ENCODE data around the gene DPP4.
"Not testable (repeated sequence)": the region's sequence is repeated elsewhere in the genome, so short reads cannot be mapped to it uniquely, and the experiment has no call there.

Gene DPP4

DNA sequence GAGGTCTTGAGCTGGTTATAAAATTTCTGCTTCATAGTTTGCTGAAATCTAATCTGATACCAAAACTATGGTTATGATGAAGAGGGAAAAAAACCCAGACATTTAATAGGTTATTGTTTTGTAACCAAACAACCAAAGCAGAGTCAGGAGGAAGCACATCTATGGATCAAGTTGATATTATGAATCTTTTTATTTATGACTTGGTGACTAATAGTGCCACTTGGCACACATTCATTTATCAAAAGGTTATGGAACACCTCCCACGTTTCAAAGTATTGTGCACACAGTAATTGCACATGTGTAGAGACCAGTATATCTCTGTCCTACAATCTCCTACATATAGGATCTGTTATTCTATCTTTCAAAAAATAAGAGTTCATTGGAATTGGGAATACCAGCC, 93.0 kb downstream of the DPP4 start:
- no peaks in the 10 kb centered on the region for H3K27me3 ChIP-seq (ENCODE audit: control insufficient read depth, insufficient read depth, low read length, poor library complexity, severe bottlenecking)
- H3K4me3 ChIP-seq (ENCODE audit: insufficient read depth, low read depth, low read length), result no peak overlapping the region
- 92 to 100% methylated on average over 1 of the region's 1 CpG for WGBS, 2 experiments
- H3K27ac ChIP-seq (ENCODE audit: insufficient read depth, low read depth, low read length, poor library complexity, severe bottlenecking), result no peak overlapping the region
- H3K9me3 ChIP-seq (ENCODE audit: control insufficient read depth, low read length), result no peaks in the 10 kb centered on the region
- no peaks in the 10 kb centered on the region for H3K36me3 ChIP-seq (ENCODE audit: control insufficient read depth, insufficient read depth, low read length)
- H3K4me1 ChIP-seq (ENCODE audit: control insufficient read depth, insufficient read depth, low read length), result no peaks in the 10 kb centered on the region

DNA sequence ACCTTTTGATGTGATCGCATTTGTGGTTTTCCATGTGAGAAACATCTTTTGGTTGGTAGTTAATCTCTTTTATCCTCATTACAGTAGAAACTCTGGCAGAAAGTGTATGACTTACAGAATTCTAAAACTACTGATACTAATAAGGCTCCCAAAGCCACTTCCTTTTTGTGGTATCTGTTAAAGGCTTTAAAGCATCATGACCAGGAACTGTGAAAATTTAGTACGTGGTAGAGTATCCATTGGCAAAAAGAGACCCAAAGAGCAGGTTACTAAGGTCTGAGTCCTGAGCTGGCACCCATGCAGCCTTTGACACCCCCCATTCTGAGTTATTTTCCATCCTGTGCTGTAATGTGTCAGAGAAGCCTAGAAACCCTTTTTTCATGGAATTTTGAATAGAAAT, 94.5 kb downstream of the DPP4 start:
- H3K9me3 ChIP-seq (ENCODE audit: control insufficient read depth, low read length), result no peaks in the 10 kb centered on the region
- H3K36me3 ChIP-seq (ENCODE audit: control insufficient read depth, insufficient read depth, low read length), result no peaks in the 10 kb centered on the region
- no peaks in the 10 kb centered on the region for H3K27me3 ChIP-seq (ENCODE audit: control insufficient read depth, insufficient read depth, low read length, poor library complexity, severe bottlenecking)
- WGBS, 2 experiments, result 100% methylated on average over 2 of the region's 2 CpGs
- H3K27ac ChIP-seq (ENCODE audit: insufficient read depth, low read depth, low read length, poor library complexity, severe bottlenecking), result no peak overlapping the region
- H3K4me3 ChIP-seq (ENCODE audit: insufficient read depth, low read depth, low read length), result no peak overlapping the region
- no peaks in the 10 kb centered on the region for H3K4me1 ChIP-seq (ENCODE audit: control insufficient read depth, insufficient read depth, low read length)

DNA sequence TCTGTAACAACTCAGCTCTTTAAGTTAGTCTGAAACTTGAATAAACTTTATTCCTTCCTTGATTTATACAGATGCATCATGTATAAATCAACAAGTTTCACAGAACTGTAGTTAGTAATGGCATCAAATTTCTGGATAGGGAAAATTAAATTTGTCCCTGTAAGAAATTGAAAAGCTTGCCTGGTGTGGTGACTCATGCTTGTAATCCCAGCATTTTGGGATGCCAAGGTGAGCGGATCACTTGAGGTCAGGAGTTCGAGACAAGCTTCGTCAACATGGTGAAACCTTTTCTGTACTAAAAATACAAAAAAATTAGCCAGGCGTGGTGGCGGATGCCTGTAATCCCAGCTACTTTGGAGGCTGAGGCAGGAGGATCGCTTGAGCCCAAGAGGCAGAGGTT, 96.1 kb downstream of the DPP4 start:
- H3K27me3 ChIP-seq (ENCODE audit: control insufficient read depth, insufficient read depth, low read length, poor library complexity, severe bottlenecking); H3K4me3 ChIP-seq (ENCODE audit: insufficient read depth, low read depth, low read length); H3K9me3 ChIP-seq (ENCODE audit: control insufficient read depth, low read length); H3K27ac ChIP-seq (ENCODE audit: insufficient read depth, low read depth, low read length, poor library complexity, severe bottlenecking); H3K4me1 ChIP-seq (ENCODE audit: control insufficient read depth, insufficient read depth, low read length); H3K36me3 ChIP-seq (ENCODE audit: control insufficient read depth, insufficient read depth, low read length): not testable (repeated sequence)
- WGBS, 2 experiments, result 88 to 91% methylated on average over 6 of the region's 6 CpGs

DNA sequence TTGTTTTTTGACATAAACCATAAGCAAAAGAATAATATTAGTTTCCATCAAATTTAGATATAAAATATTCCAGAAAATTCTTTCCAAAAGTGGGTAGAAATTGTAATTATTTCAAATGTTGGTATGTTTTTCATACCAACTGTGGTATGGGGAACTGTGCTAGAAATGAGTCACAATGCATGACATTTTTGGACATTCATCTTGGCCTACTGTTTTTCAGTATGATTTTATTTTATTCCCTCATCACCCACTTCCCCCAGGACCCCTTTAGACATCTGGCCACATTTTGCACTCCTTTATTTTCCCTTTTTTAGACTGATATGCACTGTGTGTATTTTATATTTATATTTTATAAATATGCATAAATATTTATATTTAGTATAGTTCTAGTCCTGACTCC, 97.1 kb downstream of the DPP4 start:
- Histone ChIP-seq H3K27me3 (ENCODE audit: control insufficient read depth, insufficient read depth, low read length, poor library complexity, severe bottlenecking) (no peaks in the 10 kb centered on the region), H3K4me3 (ENCODE audit: insufficient read depth, low read depth, low read length) (no peak overlapping the region), H3K9me3 (ENCODE audit: control insufficient read depth, low read length) (no peaks in the 10 kb centered on the region), H3K4me1 (ENCODE audit: control insufficient read depth, insufficient read depth, low read length) (no peaks in the 10 kb centered on the region), H3K36me3 (ENCODE audit: control insufficient read depth, insufficient read depth, low read length) (no peaks in the 10 kb centered on the region), H3K27ac (ENCODE audit: insufficient read depth, low read depth, low read length, poor library complexity, severe bottlenecking) (no peak overlapping the region)

DNA sequence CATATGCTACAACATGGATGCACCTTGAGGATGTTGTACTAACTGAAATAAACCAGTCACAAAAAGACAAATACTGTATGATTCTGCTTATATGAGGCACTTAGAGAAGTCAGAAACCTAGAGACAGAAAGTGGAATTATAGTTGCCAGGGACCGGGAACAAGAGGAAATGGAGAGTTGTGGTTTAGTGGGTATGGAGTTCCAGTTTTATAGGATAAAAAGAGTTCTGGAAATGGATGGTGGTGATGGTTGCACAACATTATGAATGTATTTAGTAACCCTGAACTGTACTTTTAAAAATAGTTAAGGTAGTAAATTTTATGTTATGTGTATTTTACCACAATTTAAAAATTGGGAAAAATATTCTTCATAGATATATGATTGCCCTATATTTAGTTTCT, 97.7 kb downstream of the DPP4 start:
- Histone ChIP-seq H3K27me3 (ENCODE audit: control insufficient read depth, insufficient read depth, low read length, poor library complexity, severe bottlenecking) (no peaks in the 10 kb centered on the region), H3K4me3 (ENCODE audit: insufficient read depth, low read depth, low read length) (no peak overlapping the region), H3K9me3 (ENCODE audit: control insufficient read depth, low read length) (no peaks in the 10 kb centered on the region), H3K4me1 (ENCODE audit: control insufficient read depth, insufficient read depth, low read length) (no peaks in the 10 kb centered on the region), H3K36me3 (ENCODE audit: control insufficient read depth, insufficient read depth, low read length) (no peaks in the 10 kb centered on the region), H3K27ac (ENCODE audit: insufficient read depth, low read depth, low read length, poor library complexity, severe bottlenecking) (no peak overlapping the region)
- WGBS, 2 experiments, result 90 to 95% methylated on average over 1 of the region's 1 CpG

DNA sequence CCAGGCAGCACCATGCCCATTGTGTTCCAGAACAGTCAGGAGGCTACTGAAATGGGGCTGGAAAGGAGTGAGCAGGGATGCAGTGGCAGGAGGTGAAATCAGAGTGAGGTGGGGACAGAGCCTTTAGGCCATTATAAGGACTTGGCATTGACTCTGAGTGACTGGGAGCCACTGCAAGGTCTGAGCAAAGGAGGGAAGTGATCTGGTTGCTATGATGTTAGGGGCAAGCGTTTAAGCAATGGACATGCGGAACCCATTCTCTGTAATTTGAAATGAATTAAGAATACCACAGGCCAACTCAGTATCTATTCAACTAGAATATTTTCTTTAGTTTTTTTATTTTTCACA, 98.2 kb downstream of the DPP4 start:
- H3K4me3 ChIP-seq (ENCODE audit: insufficient read depth, low read depth, low read length), result no peak overlapping the region
- 89% methylated on average over 2 of the region's 2 CpGs; no CpG with 5 or more reads in 1 of the 2 experiments for WGBS, 2 experiments
- no peaks in the 10 kb centered on the region for H3K9me3 ChIP-seq (ENCODE audit: control insufficient read depth, low read length)
- no peaks in the 10 kb centered on the region for H3K36me3 ChIP-seq (ENCODE audit: control insufficient read depth, insufficient read depth, low read length)
- H3K27ac ChIP-seq (ENCODE audit: insufficient read depth, low read depth, low read length, poor library complexity, severe bottlenecking), result no peak overlapping the region
- H3K4me1 ChIP-seq (ENCODE audit: control insufficient read depth, insufficient read depth, low read length), result no peaks in the 10 kb centered on the region
- no peaks in the 10 kb centered on the region for H3K27me3 ChIP-seq (ENCODE audit: control insufficient read depth, insufficient read depth, low read length, poor library complexity, severe bottlenecking)

DNA sequence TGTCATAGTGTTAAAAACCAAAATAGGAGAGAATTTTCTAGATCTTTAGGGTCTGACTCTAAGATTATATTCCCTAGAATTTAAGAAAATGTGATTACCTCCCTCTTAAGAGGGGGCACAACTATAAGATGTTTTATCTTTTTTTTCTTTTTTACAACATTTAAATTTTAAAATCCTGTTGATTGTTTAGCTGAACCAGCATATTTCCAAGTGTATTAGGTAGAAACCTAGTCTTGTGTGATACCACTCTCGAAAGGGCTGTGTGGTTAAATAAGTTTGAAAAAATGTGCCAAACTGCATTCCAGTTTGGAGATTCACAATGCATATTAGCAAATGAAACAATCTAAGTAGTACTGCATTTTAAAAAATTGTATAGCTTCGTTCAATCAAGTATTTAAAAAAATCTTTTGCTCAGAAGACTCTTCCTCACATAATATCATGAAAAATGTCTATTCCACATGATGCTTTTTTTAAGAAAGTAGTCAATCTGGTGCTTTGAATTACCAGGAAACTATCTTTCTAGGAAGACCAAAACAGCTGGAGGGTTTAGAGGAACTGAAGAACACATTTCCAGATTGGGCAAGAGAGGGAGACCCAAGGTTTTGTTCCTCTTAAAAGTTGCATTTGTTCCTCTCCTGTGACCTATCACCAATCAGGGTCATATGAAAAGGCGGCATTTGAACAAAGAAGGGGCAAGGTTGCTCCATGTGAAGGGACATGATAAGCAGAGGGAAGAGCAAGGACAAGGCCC, 98.8 kb downstream of the DPP4 start:
- no peaks in the 10 kb centered on the region for H3K27me3 ChIP-seq (ENCODE audit: control insufficient read depth, insufficient read depth, low read length, poor library complexity, severe bottlenecking)
- 85 to 90% methylated on average over 3 of the region's 3 CpGs for WGBS, 2 experiments

DNA sequence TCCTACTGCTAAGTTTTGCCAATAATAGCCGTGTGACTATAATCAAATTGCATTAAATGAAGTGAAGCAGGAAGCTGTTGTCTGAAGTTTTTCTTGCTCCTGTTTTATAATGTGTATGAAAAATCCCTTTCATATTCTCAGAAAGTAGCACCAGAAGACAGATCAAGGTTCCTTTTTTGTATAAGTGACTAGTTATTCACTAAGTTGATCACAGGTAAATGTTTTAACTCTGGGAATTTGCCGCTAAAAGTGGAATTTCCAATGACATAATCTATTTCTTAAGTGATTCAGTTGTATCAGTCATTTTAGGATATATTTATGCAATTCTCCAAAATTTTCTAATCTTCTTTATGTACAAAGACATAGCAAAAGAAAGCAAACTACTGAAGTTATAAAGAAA, 99.6 kb downstream of the DPP4 start:
- H3K36me3 ChIP-seq (ENCODE audit: control insufficient read depth, insufficient read depth, low read length), result no peaks in the 10 kb centered on the region
- H3K4me1 ChIP-seq (ENCODE audit: control insufficient read depth, insufficient read depth, low read length), result no peaks in the 10 kb centered on the region
- WGBS, 2 experiments, result 86 to 100% methylated on average over 1 to 2 of the region's 2 CpGs
- H3K9me3 ChIP-seq (ENCODE audit: control insufficient read depth, low read length), result no peaks in the 10 kb centered on the region
- H3K27ac ChIP-seq (ENCODE audit: insufficient read depth, low read depth, low read length, poor library complexity, severe bottlenecking), result no peak overlapping the region
- H3K27me3 ChIP-seq (ENCODE audit: control insufficient read depth, insufficient read depth, low read length, poor library complexity, severe bottlenecking), result no peaks in the 10 kb centered on the region
- H3K4me3 ChIP-seq (ENCODE audit: insufficient read depth, low read depth, low read length), result no peak overlapping the region

More for the DNA sequence above, 98.8 kb downstream of the DPP4 start:
- Histone ChIP-seq H3K27ac (ENCODE audit: insufficient read depth, low read depth, low read length, poor library complexity, severe bottlenecking) (no peak overlapping the region), H3K4me1 (ENCODE audit: control insufficient read depth, insufficient read depth, low read length) (no peaks in the 10 kb centered on the region), H3K9me3 (ENCODE audit: control insufficient read depth, low read length) (no peaks in the 10 kb centered on the region), H3K4me3 (ENCODE audit: insufficient read depth, low read depth, low read length) (no peak overlapping the region), H3K36me3 (ENCODE audit: control insufficient read depth, insufficient read depth, low read length) (no peaks in the 10 kb centered on the region)

DNA sequence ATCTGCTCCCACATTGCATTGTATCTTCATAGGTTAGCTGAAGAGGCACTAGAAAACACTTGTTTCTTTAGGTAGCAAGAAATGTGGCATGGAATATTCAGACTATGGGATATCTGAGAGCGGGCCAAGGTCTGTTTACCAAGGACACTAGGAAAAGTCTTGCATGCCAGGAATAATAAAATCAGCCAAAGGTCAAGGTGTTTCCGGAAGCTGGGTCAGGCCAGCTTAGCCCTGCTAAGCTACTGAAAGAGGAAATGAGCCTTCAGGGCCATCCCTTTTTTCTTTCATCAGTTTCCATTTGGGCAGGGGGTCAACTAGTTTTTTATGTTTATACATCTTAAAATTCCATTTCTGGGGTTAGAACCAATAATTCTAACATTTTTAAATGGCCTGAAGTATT, 101.1 kb downstream of the DPP4 start:
- Histone ChIP-seq H3K4me1 (ENCODE audit: control insufficient read depth, insufficient read depth, low read length) (no peaks in the 10 kb centered on the region), H3K27ac (ENCODE audit: insufficient read depth, low read depth, low read length, poor library complexity, severe bottlenecking) (no peak overlapping the region), H3K4me3 (ENCODE audit: insufficient read depth, low read depth, low read length) (no peak overlapping the region), H3K9me3 (ENCODE audit: control insufficient read depth, low read length) (no peaks in the 10 kb centered on the region), H3K36me3 (ENCODE audit: control insufficient read depth, insufficient read depth, low read length) (no peaks in the 10 kb centered on the region), H3K27me3 (ENCODE audit: control insufficient read depth, insufficient read depth, low read length, poor library complexity, severe bottlenecking) (no peaks in the 10 kb centered on the region)
- 93 to 94% methylated on average over 2 of the region's 2 CpGs for WGBS, 2 experiments

DNA sequence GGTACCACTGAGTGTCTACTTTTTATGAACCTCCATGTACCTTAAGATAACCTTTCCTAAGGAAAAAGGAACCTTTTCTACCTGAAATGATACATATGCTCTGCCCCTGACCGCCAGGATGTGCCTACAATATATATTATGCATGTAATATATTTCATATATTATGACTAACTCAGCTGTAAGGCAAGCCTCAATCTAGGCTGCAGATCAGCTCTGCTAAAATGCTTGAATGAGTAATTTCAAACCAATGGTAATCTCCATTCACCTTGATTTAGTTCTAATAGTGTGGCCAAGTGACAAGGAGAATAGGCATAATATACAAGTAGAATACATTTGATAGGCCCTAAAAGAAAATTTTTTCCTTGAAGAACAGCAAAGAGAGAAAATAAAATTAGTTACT, 101.8 kb downstream of the DPP4 start:
- Histone ChIP-seq H3K27me3 (ENCODE audit: control insufficient read depth, insufficient read depth, low read length, poor library complexity, severe bottlenecking) (no peaks in the 10 kb centered on the region), H3K9me3 (ENCODE audit: control insufficient read depth, low read length) (no peaks in the 10 kb centered on the region), H3K4me1 (ENCODE audit: control insufficient read depth, insufficient read depth, low read length) (no peaks in the 10 kb centered on the region), H3K27ac (ENCODE audit: insufficient read depth, low read depth, low read length, poor library complexity, severe bottlenecking) (no peak overlapping the region), H3K4me3 (ENCODE audit: insufficient read depth, low read depth, low read length) (no peak overlapping the region), H3K36me3 (ENCODE audit: control insufficient read depth, insufficient read depth, low read length) (no peaks in the 10 kb centered on the region)
- no CpG with 5 or more reads among the region's 1 CpG for WGBS, 2 experiments

DNA sequence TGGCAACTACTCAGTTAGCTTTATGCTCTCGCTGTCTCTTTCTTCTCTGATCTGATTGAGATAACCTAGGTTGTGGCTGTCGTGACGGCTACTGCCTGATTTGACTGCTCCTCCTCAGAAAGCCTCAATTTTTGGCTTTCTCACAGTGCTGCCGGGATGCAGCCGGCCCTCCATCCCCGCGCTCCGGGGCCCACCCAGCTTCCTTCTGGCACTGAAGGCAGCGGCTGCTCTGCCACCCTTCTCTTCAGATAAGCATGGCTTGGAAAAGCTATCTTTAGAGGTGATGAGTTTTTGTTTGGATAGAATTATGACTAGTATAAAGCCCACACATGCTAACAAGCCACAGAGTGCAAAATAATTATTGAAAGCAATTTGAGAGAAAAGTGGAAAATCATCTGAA, 102.5 kb downstream of the DPP4 start:
- H3K27me3 ChIP-seq (ENCODE audit: control insufficient read depth, insufficient read depth, low read length, poor library complexity, severe bottlenecking), result no peaks in the 10 kb centered on the region
- H3K4me1 ChIP-seq (ENCODE audit: control insufficient read depth, insufficient read depth, low read length), result no peaks in the 10 kb centered on the region
- 88 to 89% methylated on average over 9 of the region's 9 CpGs for WGBS, 2 experiments
- H3K27ac ChIP-seq (ENCODE audit: insufficient read depth, low read depth, low read length, poor library complexity, severe bottlenecking), result no peak overlapping the region
- no peak overlapping the region for H3K4me3 ChIP-seq (ENCODE audit: insufficient read depth, low read depth, low read length)
- H3K9me3 ChIP-seq (ENCODE audit: control insufficient read depth, low read length), result no peaks in the 10 kb centered on the region
- no peaks in the 10 kb centered on the region for H3K36me3 ChIP-seq (ENCODE audit: control insufficient read depth, insufficient read depth, low read length)

All from ectodermal cell (in vitro differentiated cells).